H1 (cell line): Measurements from ENCODE around the gene MIDN. TPM values are rescaled to one million over a fixed set of nuclear protein-coding genes. Genes with fewer than 3 reads are reported as not detected.
"Not testable (repeated sequence)": the region's sequence is repeated elsewhere in the genome, so short reads cannot be mapped to it uniquely, and the experiment has no call there.

Experiments used
- CTCF ChIA-PET: fragments of 300-600 bp; sonication (Branson Sonifier 250); formaldehyde crosslinking; loops from one replicate; lab custom pipeline; 2021; ENCODE audit not compliant: partially characterized antibody; lab: Charles Lee
- POLR2A ChIA-PET: fragments of 300-600 bp; sonication (Branson Sonifier 250); formaldehyde crosslinking; loops from one replicate; lab custom pipeline; 2021; ENCODE audit warnings: inconsistent platforms; ENCODE audit not compliant: partially characterized antibody; lab: Charles Lee
- DNase-seq, 2 experiments: peaks; one replicate each; pipeline versions ENCODE4 v3.0.0 to v3.0.0-alpha.2; 2010 to 2022; ENCODE audit warnings: low spot score in 2 of 2, low read depth in 1 of 2, mixed read lengths in 1 of 2
- FAIRE-seq: peaks from 2 replicates; lab custom pipeline; 2011; peaks lifted over from hg19 to GRCh38; lab: Jason Lieb, UNC
- H2AFZ ChIP-seq: 2 replicates; pipeline ENCODE4 v1.8.1; 2012; ENCODE audit warnings: low read length, inconsistent platforms
- H2AK5ac ChIP-seq: 2 replicates; pipeline ENCODE4 v1.6.1; 2013; ENCODE audit warnings: low read depth, low read length
- H2BK120ac ChIP-seq: replicated peaks from 2 replicates; pipeline ENCODE3; 2013; ENCODE audit warnings: low read depth, low read length, inconsistent platforms
- H2BK12ac ChIP-seq: 2 replicates; pipeline ENCODE4 v1.6.1; 2013; ENCODE audit warnings: low read depth, low read length
- H2BK15ac ChIP-seq: 2 replicates; pipeline ENCODE4 v1.6.1; 2013; ENCODE audit warnings: low read length
- H2BK20ac ChIP-seq: 2 replicates; pipeline ENCODE4 v1.6.1; 2013; ENCODE audit warnings: low read length
- H2BK5ac ChIP-seq: 2 replicates; pipeline ENCODE4 v1.6.1; 2013; ENCODE audit warnings: low read depth, low read length
- H3K14ac ChIP-seq: 2 replicates; pipeline ENCODE4 v1.6.1; 2013; ENCODE audit warnings: inconsistent platforms; ENCODE audit not compliant: insufficient read length
- H3K18ac ChIP-seq: 2 replicates; pipeline ENCODE4 v1.6.1; 2013; ENCODE audit warnings: low read length; ENCODE audit errors: extremely low read depth
- H3K23ac ChIP-seq: 2 replicates; pipeline ENCODE4 v1.6.1; 2013; ENCODE audit warnings: inconsistent platforms; ENCODE audit not compliant: insufficient read length
- H3K23me2 ChIP-seq: 2 replicates; pipeline ENCODE4 v1.6.1; 2013; ENCODE audit warnings: low read depth, low read length
- H3K27ac ChIP-seq: 2 replicates; pipeline ENCODE4 v1.6.1; 2011; ENCODE audit warnings: low read depth, low read length, inconsistent platforms
- H3K27me3 ChIP-seq, 4 experiments: replicated peaks in 1 of 4; 1 replicate in 1 of 4; 2 replicates in 3 of 4; pipeline versions ENCODE4 v1.6.1 to v1.8.1; 2011 to 2013; ENCODE audit warnings: low read length in 3 of 4, mild to moderate bottlenecking in 3 of 4, inconsistent platforms in 2 of 4, mixed read lengths in 2 of 4, moderate library complexity in 1 of 4; ENCODE audit not compliant: control insufficient read depth in 3 of 4, insufficient read depth in 3 of 4; ENCODE audit errors: extremely low read depth in 1 of 4
- H3K36me3 ChIP-seq, 4 experiments: 2 replicates each; pipeline versions ENCODE4 v1.6.1 to v1.8.1; 2011 to 2013; ENCODE audit warnings: mild to moderate bottlenecking in 4 of 4, low read length in 3 of 4, moderate library complexity in 2 of 4, control low read depth in 1 of 4, inconsistent platforms in 1 of 4; ENCODE audit not compliant: insufficient read depth in 4 of 4, control insufficient read depth in 2 of 4
- H3K4ac ChIP-seq: replicated peaks from 2 replicates; pipeline ENCODE3; 2013; ENCODE audit warnings: low read length, low read depth, mixed read lengths, inconsistent platforms; ENCODE audit not compliant: insufficient read length
- H3K4me1 ChIP-seq, 4 experiments: replicated peaks in 1 of 4; 1 replicate in 1 of 4; 2 replicates in 3 of 4; pipeline versions ENCODE4 v1.6.1 to v1.8.1; 2011 to 2013; ENCODE audit warnings: low read length in 3 of 4, inconsistent platforms in 2 of 4, mixed read lengths in 1 of 4; ENCODE audit not compliant: insufficient read depth in 4 of 4, control insufficient read depth in 3 of 4
- H3K4me2 ChIP-seq, 2 experiments: 2 replicates each; pipeline versions ENCODE4 v1.6.1 to v1.8.1; 2011 to 2013; ENCODE audit warnings: low read depth in 2 of 2, low read length in 2 of 2, control low read depth in 1 of 2, inconsistent platforms in 1 of 2, mild to moderate bottlenecking in 1 of 2; ENCODE audit not compliant: insufficient read depth in 1 of 2
- H3K4me3 ChIP-seq, 4 experiments: fragments of 200-600, 300-600 bp in 1 of 4; sonication (generic), shearing (Covaris generic), sonication (Bioruptor Twin) in 1 of 4; 2 replicates each; pipeline versions ENCODE4 v1.5.1 to v1.8.1; 2011 to 2016; ENCODE audit warnings: low read length in 4 of 4, low read depth in 3 of 4, control low read depth in 2 of 4, inconsistent platforms in 2 of 4, mild to moderate bottlenecking in 2 of 4, mixed read lengths in 1 of 4, moderate library complexity in 1 of 4; ENCODE audit not compliant: insufficient read depth in 2 of 4; ENCODE audit errors: extremely low read depth in 1 of 4
- H3K56ac ChIP-seq: replicated peaks from 2 replicates; pipeline ENCODE3; 2013; ENCODE audit warnings: low read depth, mild to moderate bottlenecking, mixed read lengths, low read length, inconsistent platforms; ENCODE audit not compliant: insufficient read length
- H3K79me1 ChIP-seq: 2 replicates; pipeline ENCODE4 v1.6.1; 2013; ENCODE audit warnings: low read depth, low read length, control low read depth
- H3K79me2 ChIP-seq, 2 experiments: 2 replicates each; pipeline versions ENCODE4 v1.6.1 to v1.8.1; 2012 to 2013; ENCODE audit warnings: low read length in 2 of 2, mild to moderate bottlenecking in 2 of 2, inconsistent platforms in 1 of 2; ENCODE audit not compliant: insufficient read depth in 2 of 2, control insufficient read depth in 1 of 2
- H3K9ac ChIP-seq, 4 experiments: replicated peaks in 1 of 4; 1 replicate in 1 of 4; 2 replicates in 3 of 4; pipeline versions ENCODE4 v1.6.1 to v1.8.1; 2011 to 2013; ENCODE audit warnings: low read depth in 3 of 4, low read length in 3 of 4, control low read depth in 2 of 4, mild to moderate bottlenecking in 2 of 4, moderate library complexity in 2 of 4, inconsistent platforms in 1 of 4; ENCODE audit errors: extremely low read depth in 1 of 4
- H3K9me3 ChIP-seq, 2 experiments: 2 replicates each; pipeline versions ENCODE4 v1.6.1 to v1.8.1; 2012 to 2013; ENCODE audit warnings: mild to moderate bottlenecking in 2 of 2, moderate library complexity in 2 of 2, control low read depth in 1 of 2, inconsistent platforms in 1 of 2, low read depth in 1 of 2, low read length in 1 of 2, mixed read lengths in 1 of 2; ENCODE audit not compliant: insufficient read depth in 2 of 2
- H4K20me1 ChIP-seq, 2 experiments: replicated peaks in 1 of 2; 2 replicates each; pipeline versions ENCODE3 to v1.8.1; 2011 to 2013; ENCODE audit warnings: inconsistent platforms in 2 of 2, low read length in 2 of 2, mild to moderate bottlenecking in 1 of 2; ENCODE audit not compliant: insufficient read depth in 2 of 2, control insufficient read depth in 1 of 2
- H4K5ac ChIP-seq: 2 replicates; pipeline ENCODE4 v1.6.1; 2013; ENCODE audit warnings: low read length, low read depth, mixed read lengths, inconsistent platforms; ENCODE audit not compliant: insufficient read length
- H4K8ac ChIP-seq: 2 replicates; pipeline ENCODE4 v1.8.0; 2013; ENCODE audit warnings: mild to moderate bottlenecking, moderate library complexity, low read length, inconsistent platforms; ENCODE audit not compliant: insufficient read depth; ENCODE audit errors: extremely low read depth
- H4K91ac ChIP-seq: replicated peaks from 2 replicates; pipeline ENCODE3; 2013; ENCODE audit warnings: low read length, mixed read lengths, inconsistent platforms; ENCODE audit not compliant: insufficient read length
- TAF7 ChIP-seq: optimal IDR thresholded peaks from 2 replicates; pipeline ENCODE3; 2011; ENCODE audit warnings: low read depth, mild to moderate bottlenecking, inconsistent platforms, low read length, moderate library complexity, borderline replicate concordance
- TEAD4 ChIP-seq: IDR thresholded peaks from 2 replicates; pipeline ENCODE4 v1.6.1; 2012; ENCODE audit warnings: low read depth, low read length, inconsistent platforms, mixed read lengths
- WGBS, 2 experiments: shearing (Covaris generic) in 1 of 2; methylation state at CpG; one replicate each; pipeline versions ENCODE4 v1.1.6 to v1.1.7; 2013 to 2015; ENCODE audit warnings: low lambda C conversion rate in 2 of 2, mixed read lengths in 2 of 2, inconsistent platforms in 1 of 2, low coverage in 1 of 2, missing lambda C conversion rate in 1 of 2; ENCODE audit not compliant: insufficient replicate concordance in 2 of 2, insufficient coverage in 1 of 2, insufficient read length in 1 of 2; ENCODE audit errors: extremely low coverage in 1 of 2, missing lambda C conversion rate in 1 of 2; 5-methylcytosine and 5-hydroxymethylcytosine counted together
- polyA plus RNA-seq, 7 experiments: library from polyadenylated mRNA; depleted of rRNA in 3 of 7; stranded (reverse) in 5 of 7; unstranded in 2 of 7; fragments of >200 nt in 5 of 7; fragments of 200-250 nt in 2 of 7; gene quantifications; 1 replicate in 5 of 7; 2 replicates in 1 of 7; 4 replicates in 1 of 7; pipeline versions ENCODE4 v1.2.1 to v1.2.3, GENCODE V29; 2011 to 2013; ENCODE audit warnings: missing spikeins in 2 of 7, mixed read lengths in 2 of 7
- total RNA-seq: library from RNA; stranded (reverse); fragmentation: NEBNext Ultra II Directional; extraction: Animal tissue kit (Norgen Biotek cat#: 25700); gene quantifications from 2 replicates; pipeline ENCODE4 v1.2.1, GENCODE V29; 2021

The MIDN gene
- total and polyA plus RNA-seq, 2 of the 8 experiments (the other 6 are each of a cell fraction or from before 2014, with no cell fraction given) = 39.8 to 159 TPM

GRCh38 chr19:1245494-1246264, 2.7 kb upstream of the MIDN start (continued):
- TF ChIP-seq TAF7 (no peak), TEAD4 (no peak)

GRCh38 chr19:1246265-1247087, 1.9 kb upstream of the MIDN start:
- Histone ChIP-seq H2AK5ac (0 out of 2 replicates have a peak overlapping the region, but pooled peaks have one; percentile 75), H3K79me2 (peaks cover 5 to 23% of the 10 kb centered on the region in 2 experiments), H4K20me1 (peaks cover 3 to 10% of the 10 kb centered on the region in 2 experiments), H3K4me1 (peaks cover 0 to 24% (median 9%) of the 10 kb centered on the region in 4 experiments; a peak in 6 of 7 replicates)
- H3K79me1 ChIP-seq, H3K14ac ChIP-seq, H2BK5ac ChIP-seq, H3K4me2 ChIP-seq, H3K18ac ChIP-seq, H3K56ac ChIP-seq, H3K4me3 ChIP-seq, H2BK12ac ChIP-seq, H3K9ac ChIP-seq, H4K91ac ChIP-seq, DNase-seq, FAIRE-seq, H3K27ac ChIP-seq, H3K36me3 ChIP-seq, H4K8ac ChIP-seq, H3K9me3 ChIP-seq, H3K27me3 ChIP-seq, H3K4ac ChIP-seq, H3K23ac ChIP-seq, H2BK20ac ChIP-seq, H4K5ac ChIP-seq, H2BK120ac ChIP-seq, H3K23me2 ChIP-seq, H2AFZ ChIP-seq, H2BK15ac ChIP-seq: not testable (repeated sequence)
- 92% methylated on average over 22 of the region's 27 CpGs; no CpG with 5 or more reads in 1 of the 2 experiments for WGBS, 2 experiments
- ChIA-PET CTCF (interaction anchor here (0.6 to 7.7 kb wide), 4 partner anchors 16 to 36 kb away, joined by 3 to 212 read pairs (median 4); partner anchors contain the start of gene CIRBP), POLR2A (interaction anchor here (0.7 to 10.1 kb wide), 7 partner anchors 16 to 219 kb away, joined by 3 to 355 read pairs (median 3); partner anchors contain the start of genes CIRBP and FAM174C)
